ENCODE data around the gene FAM3B. TPM values are rescaled to one million over a fixed set of nuclear protein-coding genes. Genes with fewer than 3 reads are reported as not detected.
A peak's percentile ranks its signal among the peaks of the same experiment; 100 is the strongest.

Gene FAM3B
- total RNA-seq = 1 to 10 TPM in 3 of 4 donors, under 1 TPM in 1; 0.59 to 4.6 (median 1.8) TPM

- no peak for DNase-seq (ENCODE audit: low spot score in 2 of 2)
- intact Hi-C loops (cut with DNase I; ENCODE audit: low total_unique reads) = no loop called here
- peak within 1 kb of the TSS; percentile 16 for H3K4me3 ChIP-seq (ENCODE audit: low read depth, poor library complexity, severe bottlenecking)
- TF ChIP-seq POLR2A (IDR thresholded peaks at IDR 0.05) (no peak), CTCF (IDR thresholded peaks at IDR 0.05) (no peak)
- 10% methylated on average over 19 to 26 of the region's 55 CpGs for WGBS, 2 donors
Observed at GRCh38 chr21:41316200-41317062, at the start of gene FAM3B. TSS of gene FAM3B (plus strand) at chr21:41316801. CDS start at chr21:41316880, 79 bp downstream.

- TF ChIP-seq CTCF (IDR thresholded peaks at IDR 0.05) (no peak), POLR2A (IDR thresholded peaks at IDR 0.05) (no peak)
- no peak overlapping the region for H3K4me3 ChIP-seq (ENCODE audit: low read depth, poor library complexity, severe bottlenecking)
- WGBS, 2 donors = 89 to 97% methylated on average over 2 of the region's 2 CpGs
- no peak for DNase-seq (ENCODE audit: low spot score in 2 of 2)
- intact Hi-C loops (cut with DNase I; ENCODE audit: low total_unique reads) = no loop called here
Observed at GRCh38 chr21:41267346-41267745, 49.3 kb upstream of the FAM3B start.

GRCh38 chr21:41269535-41269934 lies 47.1 kb upstream of the FAM3B start:
- WGBS, 2 donors = 35 to 37% methylated on average over 1 of the region's 1 CpG
- TF ChIP-seq POLR2A (IDR thresholded peaks at IDR 0.05) = no peak
- no peak for TF ChIP-seq CTCF (IDR thresholded peaks at IDR 0.05)
- H3K4me3 ChIP-seq (ENCODE audit: low read depth, poor library complexity, severe bottlenecking) = no peak overlapping the region
- DNase-seq (ENCODE audit: low spot score in 2 of 2) = no peak
- intact Hi-C loops (cut with DNase I; ENCODE audit: low total_unique reads) = no loop called here

GRCh38 chr21:41277196-41277595 lies 39.4 kb upstream of the FAM3B start:
- intact Hi-C loops (cut with DNase I; ENCODE audit: low total_unique reads) = loop anchor here (10.0 kb wide), 1 partner anchor 538 kb away; no protein-coding TSS in a partner anchor
- TF ChIP-seq CTCF (IDR thresholded peaks at IDR 0.05) = no peak
- TF ChIP-seq POLR2A (IDR thresholded peaks at IDR 0.05) = no peak
- WGBS, 2 donors = 74 to 88% methylated on average over 12 of the region's 12 CpGs
- H3K4me3 ChIP-seq (ENCODE audit: low read depth, poor library complexity, severe bottlenecking) = no peak overlapping the region
- DNase-seq (ENCODE audit: low spot score in 2 of 2) = no peak

GRCh38 chr21:41277846-41278245 lies 38.8 kb upstream of the FAM3B start:
- intact Hi-C loops (cut with DNase I; ENCODE audit: low total_unique reads) = loop anchor here (10.0 kb wide), 1 partner anchor 537 kb away; no protein-coding TSS in a partner anchor
- DNase-seq (ENCODE audit: low spot score in 2 of 2) = no peak
- no peak overlapping the region for H3K4me3 ChIP-seq (ENCODE audit: low read depth, poor library complexity, severe bottlenecking)
- 68 to 69% methylated on average over 4 of the region's 4 CpGs for WGBS, 2 donors
- no peak for TF ChIP-seq POLR2A (IDR thresholded peaks at IDR 0.05)
- TF ChIP-seq CTCF (IDR thresholded peaks at IDR 0.05) = no peak

All from lower leg skin (tissue), 4 donors.